H1 (cell line): ENCODE data around the gene FGD4. TPM values are rescaled to one million over a fixed set of nuclear protein-coding genes. Genes with fewer than 3 reads are reported as not detected.

Experiments used
- CTCF ChIA-PET: fragments of 300-600 bp; sonication (Branson Sonifier 250); formaldehyde crosslinking; loops from one replicate; lab custom pipeline; 2021; ENCODE audit not compliant: partially characterized antibody; lab: Charles Lee
- POLR2A ChIA-PET: fragments of 300-600 bp; sonication (Branson Sonifier 250); formaldehyde crosslinking; loops from one replicate; lab custom pipeline; 2021; ENCODE audit warnings: inconsistent platforms; ENCODE audit not compliant: partially characterized antibody; lab: Charles Lee
- DNase-seq, 2 experiments: peaks; one replicate each; pipeline versions ENCODE4 v3.0.0 to v3.0.0-alpha.2; 2010 to 2022; ENCODE audit warnings: low spot score in 2 of 2, low read depth in 1 of 2, mixed read lengths in 1 of 2
- FAIRE-seq: peaks from 2 replicates; lab custom pipeline; 2011; peaks lifted over from hg19 to GRCh38; lab: Jason Lieb, UNC
- H2AFZ ChIP-seq: 2 replicates; pipeline ENCODE4 v1.8.1; 2012; ENCODE audit warnings: low read length, inconsistent platforms
- H2AK5ac ChIP-seq: 2 replicates; pipeline ENCODE4 v1.6.1; 2013; ENCODE audit warnings: low read depth, low read length
- H2BK120ac ChIP-seq: replicated peaks from 2 replicates; pipeline ENCODE3; 2013; ENCODE audit warnings: low read depth, low read length, inconsistent platforms
- H2BK12ac ChIP-seq: 2 replicates; pipeline ENCODE4 v1.6.1; 2013; ENCODE audit warnings: low read depth, low read length
- H2BK15ac ChIP-seq: 2 replicates; pipeline ENCODE4 v1.6.1; 2013; ENCODE audit warnings: low read length
- H2BK20ac ChIP-seq: 2 replicates; pipeline ENCODE4 v1.6.1; 2013; ENCODE audit warnings: low read length
- H2BK5ac ChIP-seq: 2 replicates; pipeline ENCODE4 v1.6.1; 2013; ENCODE audit warnings: low read depth, low read length
- H3K14ac ChIP-seq: 2 replicates; pipeline ENCODE4 v1.6.1; 2013; ENCODE audit warnings: inconsistent platforms; ENCODE audit not compliant: insufficient read length
- H3K18ac ChIP-seq: 2 replicates; pipeline ENCODE4 v1.6.1; 2013; ENCODE audit warnings: low read length; ENCODE audit errors: extremely low read depth
- H3K23ac ChIP-seq: 2 replicates; pipeline ENCODE4 v1.6.1; 2013; ENCODE audit warnings: inconsistent platforms; ENCODE audit not compliant: insufficient read length
- H3K23me2 ChIP-seq: 2 replicates; pipeline ENCODE4 v1.6.1; 2013; ENCODE audit warnings: low read depth, low read length
- H3K27ac ChIP-seq: 2 replicates; pipeline ENCODE4 v1.6.1; 2011; ENCODE audit warnings: low read depth, low read length, inconsistent platforms
- H3K27me3 ChIP-seq, 4 experiments: replicated peaks in 1 of 4; 1 replicate in 1 of 4; 2 replicates in 3 of 4; pipeline versions ENCODE4 v1.6.1 to v1.8.1; 2011 to 2013; ENCODE audit warnings: low read length in 3 of 4, mild to moderate bottlenecking in 3 of 4, inconsistent platforms in 2 of 4, mixed read lengths in 2 of 4, moderate library complexity in 1 of 4; ENCODE audit not compliant: control insufficient read depth in 3 of 4, insufficient read depth in 3 of 4; ENCODE audit errors: extremely low read depth in 1 of 4
- H3K36me3 ChIP-seq, 4 experiments: 2 replicates each; pipeline versions ENCODE4 v1.6.1 to v1.8.1; 2011 to 2013; ENCODE audit warnings: mild to moderate bottlenecking in 4 of 4, low read length in 3 of 4, moderate library complexity in 2 of 4, control low read depth in 1 of 4, inconsistent platforms in 1 of 4; ENCODE audit not compliant: insufficient read depth in 4 of 4, control insufficient read depth in 2 of 4
- H3K4ac ChIP-seq: replicated peaks from 2 replicates; pipeline ENCODE3; 2013; ENCODE audit warnings: low read length, low read depth, mixed read lengths, inconsistent platforms; ENCODE audit not compliant: insufficient read length
- H3K4me1 ChIP-seq, 4 experiments: replicated peaks in 1 of 4; 1 replicate in 1 of 4; 2 replicates in 3 of 4; pipeline versions ENCODE4 v1.6.1 to v1.8.1; 2011 to 2013; ENCODE audit warnings: low read length in 3 of 4, inconsistent platforms in 2 of 4, mixed read lengths in 1 of 4; ENCODE audit not compliant: insufficient read depth in 4 of 4, control insufficient read depth in 3 of 4
- H3K4me2 ChIP-seq, 2 experiments: 2 replicates each; pipeline versions ENCODE4 v1.6.1 to v1.8.1; 2011 to 2013; ENCODE audit warnings: low read depth in 2 of 2, low read length in 2 of 2, control low read depth in 1 of 2, inconsistent platforms in 1 of 2, mild to moderate bottlenecking in 1 of 2; ENCODE audit not compliant: insufficient read depth in 1 of 2
- H3K4me3 ChIP-seq, 4 experiments: fragments of 200-600, 300-600 bp in 1 of 4; sonication (generic), shearing (Covaris generic), sonication (Bioruptor Twin) in 1 of 4; 2 replicates each; pipeline versions ENCODE4 v1.5.1 to v1.8.1; 2011 to 2016; ENCODE audit warnings: low read length in 4 of 4, low read depth in 3 of 4, control low read depth in 2 of 4, inconsistent platforms in 2 of 4, mild to moderate bottlenecking in 2 of 4, mixed read lengths in 1 of 4, moderate library complexity in 1 of 4; ENCODE audit not compliant: insufficient read depth in 2 of 4; ENCODE audit errors: extremely low read depth in 1 of 4
- H3K56ac ChIP-seq: replicated peaks from 2 replicates; pipeline ENCODE3; 2013; ENCODE audit warnings: low read depth, mild to moderate bottlenecking, mixed read lengths, low read length, inconsistent platforms; ENCODE audit not compliant: insufficient read length
- H3K79me1 ChIP-seq: 2 replicates; pipeline ENCODE4 v1.6.1; 2013; ENCODE audit warnings: low read depth, low read length, control low read depth
- H3K79me2 ChIP-seq, 2 experiments: 2 replicates each; pipeline versions ENCODE4 v1.6.1 to v1.8.1; 2012 to 2013; ENCODE audit warnings: low read length in 2 of 2, mild to moderate bottlenecking in 2 of 2, inconsistent platforms in 1 of 2; ENCODE audit not compliant: insufficient read depth in 2 of 2, control insufficient read depth in 1 of 2
- H3K9ac ChIP-seq, 4 experiments: replicated peaks in 1 of 4; 1 replicate in 1 of 4; 2 replicates in 3 of 4; pipeline versions ENCODE4 v1.6.1 to v1.8.1; 2011 to 2013; ENCODE audit warnings: low read depth in 3 of 4, low read length in 3 of 4, control low read depth in 2 of 4, mild to moderate bottlenecking in 2 of 4, moderate library complexity in 2 of 4, inconsistent platforms in 1 of 4; ENCODE audit errors: extremely low read depth in 1 of 4
- H3K9me3 ChIP-seq, 2 experiments: 2 replicates each; pipeline versions ENCODE4 v1.6.1 to v1.8.1; 2012 to 2013; ENCODE audit warnings: mild to moderate bottlenecking in 2 of 2, moderate library complexity in 2 of 2, control low read depth in 1 of 2, inconsistent platforms in 1 of 2, low read depth in 1 of 2, low read length in 1 of 2, mixed read lengths in 1 of 2; ENCODE audit not compliant: insufficient read depth in 2 of 2
- H4K20me1 ChIP-seq, 2 experiments: replicated peaks in 1 of 2; 2 replicates each; pipeline versions ENCODE3 to v1.8.1; 2011 to 2013; ENCODE audit warnings: inconsistent platforms in 2 of 2, low read length in 2 of 2, mild to moderate bottlenecking in 1 of 2; ENCODE audit not compliant: insufficient read depth in 2 of 2, control insufficient read depth in 1 of 2
- H4K5ac ChIP-seq: 2 replicates; pipeline ENCODE4 v1.6.1; 2013; ENCODE audit warnings: low read length, low read depth, mixed read lengths, inconsistent platforms; ENCODE audit not compliant: insufficient read length
- H4K8ac ChIP-seq: 2 replicates; pipeline ENCODE4 v1.8.0; 2013; ENCODE audit warnings: mild to moderate bottlenecking, moderate library complexity, low read length, inconsistent platforms; ENCODE audit not compliant: insufficient read depth; ENCODE audit errors: extremely low read depth
- H4K91ac ChIP-seq: replicated peaks from 2 replicates; pipeline ENCODE3; 2013; ENCODE audit warnings: low read length, mixed read lengths, inconsistent platforms; ENCODE audit not compliant: insufficient read length
- CTBP2 ChIP-seq: IDR thresholded peaks from 2 replicates; pipeline ENCODE4 v1.7.0; 2011; ENCODE audit warnings: borderline replicate concordance, mild to moderate bottlenecking, moderate library complexity, mixed read lengths, low read length; ENCODE audit not compliant: insufficient read depth, insufficient read length
- KDM5A ChIP-seq: fragments of 200-600 bp; IDR thresholded peaks from 2 replicates; pipeline ENCODE4 v1.7.1; 2012; ENCODE audit warnings: mild to moderate bottlenecking, low read length, inconsistent platforms, mixed read lengths
- SUZ12 ChIP-seq: fragments of 200-600 bp; sonication (generic); IDR thresholded peaks from 2 replicates; pipeline ENCODE4 v1.6.1; 2012; ENCODE audit warnings: mild to moderate bottlenecking, inconsistent platforms, low read length, moderate library complexity, mixed read lengths
- TAF7 ChIP-seq: optimal IDR thresholded peaks from 2 replicates; pipeline ENCODE3; 2011; ENCODE audit warnings: low read depth, mild to moderate bottlenecking, inconsistent platforms, low read length, moderate library complexity, borderline replicate concordance
- WGBS, 2 experiments: shearing (Covaris generic) in 1 of 2; methylation state at CpG; one replicate each; pipeline versions ENCODE4 v1.1.6 to v1.1.7; 2013 to 2015; ENCODE audit warnings: low lambda C conversion rate in 2 of 2, mixed read lengths in 2 of 2, inconsistent platforms in 1 of 2, low coverage in 1 of 2, missing lambda C conversion rate in 1 of 2; ENCODE audit not compliant: insufficient replicate concordance in 2 of 2, insufficient coverage in 1 of 2, insufficient read length in 1 of 2; ENCODE audit errors: extremely low coverage in 1 of 2, missing lambda C conversion rate in 1 of 2; 5-methylcytosine and 5-hydroxymethylcytosine counted together
- polyA plus RNA-seq, 7 experiments: library from polyadenylated mRNA; depleted of rRNA in 3 of 7; stranded (reverse) in 5 of 7; unstranded in 2 of 7; fragments of >200 nt in 5 of 7; fragments of 200-250 nt in 2 of 7; gene quantifications; 1 replicate in 5 of 7; 2 replicates in 1 of 7; 4 replicates in 1 of 7; pipeline versions ENCODE4 v1.2.1 to v1.2.3, GENCODE V29; 2011 to 2013; ENCODE audit warnings: missing spikeins in 2 of 7, mixed read lengths in 2 of 7
- total RNA-seq: library from RNA; stranded (reverse); fragmentation: NEBNext Ultra II Directional; extraction: Animal tissue kit (Norgen Biotek cat#: 25700); gene quantifications from 2 replicates; pipeline ENCODE4 v1.2.1, GENCODE V29; 2021
- TF ChIP-seq, protein P1 (sequence below): IDR thresholded peaks from 2 replicates; pipeline ENCODE4 v1.6.1; 2012; ENCODE audit warnings: inconsistent platforms

The FGD4 gene
- total and polyA plus RNA-seq, 2 of the 8 experiments (the other 6 are each of a cell fraction or from before 2014, with no cell fraction given) = 8.5 to 48.2 TPM

- Histone ChIP-seq H3K23me2 (no peaks in the 10 kb centered on the region), H3K9me3 (no peaks in the 10 kb centered on the region), H4K5ac (no peak overlapping the region), H3K79me2 (peaks cover 0 to 93% of the 10 kb centered on the region in 2 experiments; a peak in 3 of 4 replicates), H3K4me3 (no peak overlapping the region), H3K18ac (no peak overlapping the region), H3K27ac (no peak overlapping the region), H2BK120ac (no peak overlapping the region), H2BK5ac (no peak overlapping the region), H3K4ac (no peak overlapping the region), H2AFZ (no peak overlapping the region), H2BK12ac (no peak overlapping the region), H2BK20ac (no peak overlapping the region), H3K36me3 (peaks cover 0 to 6% (median 2%) of the 10 kb centered on the region in 4 experiments; a peak in 3 of 8 replicates), H3K4me2 (no peak overlapping the region), H2AK5ac (no peak overlapping the region), H3K27me3 (no peaks in the 10 kb centered on the region), H2BK15ac (no peak overlapping the region), H3K14ac (no peak overlapping the region), H3K23ac (no peak overlapping the region), H4K20me1 (peaks cover 4 to 5% of the 10 kb centered on the region in 2 experiments), H4K8ac (no peak overlapping the region), H3K79me1 (0 out of 2 replicates have a peak, but pooled peaks cover 2% of the 10 kb centered on the region), H3K9ac (no peak overlapping the region), H4K91ac (no peak overlapping the region), H3K56ac (no peak overlapping the region), H3K4me1 (peaks cover 0 to 4% (median 1%) of the 10 kb centered on the region in 4 experiments; a peak in 3 of 7 replicates)
- ChIA-PET POLR2A (no interaction called here), CTCF (no interaction called here)
- no peak for DNase-seq
- TF ChIP-seq SUZ12 = no peak
- TF ChIP-seq KDM5A = no peak
- TF ChIP-seq CTBP2 = no peak
- TF ChIP-seq TAF7 = no peak
- TF ChIP-seq, protein P1, sequence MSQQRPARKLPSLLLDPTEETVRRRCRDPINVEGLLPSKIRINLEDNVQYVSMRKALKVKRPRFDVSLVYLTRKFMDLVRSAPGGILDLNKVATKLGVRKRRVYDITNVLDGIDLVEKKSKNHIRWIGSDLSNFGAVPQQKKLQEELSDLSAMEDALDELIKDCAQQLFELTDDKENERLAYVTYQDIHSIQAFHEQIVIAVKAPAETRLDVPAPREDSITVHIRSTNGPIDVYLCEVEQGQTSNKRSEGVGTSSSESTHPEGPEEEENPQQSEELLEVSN = no peak
- no peak for FAIRE-seq
- 93% methylated on average over 2 of the region's 2 CpGs; no CpG with 5 or more reads in 1 of the 2 experiments for WGBS, 2 experiments
Measured at GRCh38 chr12:32486158-32486557, 86.8 kb downstream of the FGD4 start.
